Transverse colon (tissue), 4 donors: ENCODE data around the gene EIF5A. TPM values are rescaled to one million over a fixed set of nuclear protein-coding genes. Genes with fewer than 3 reads are reported as not detected.
A peak's percentile ranks its signal among the peaks of the same experiment; 100 is the strongest.
"Not testable (repeated sequence)": the region's sequence is repeated elsewhere in the genome, so short reads cannot be mapped to it uniquely, and the experiment has no call there.

ENCODE experiments used
- DNase-seq: peaks from one replicate; pipeline ENCODE4 v3.0.0-alpha.2; 2019
- H3K27ac ChIP-seq, 4 donors: fragments of 200-600 bp; sonication (generic); 2 replicates each; pipeline ENCODE4 v1.5.1; 2016 to 2018; ENCODE audit warnings: inconsistent platforms in 4 of 4
- H3K27me3 ChIP-seq: fragments of 200-600 bp; sonication (generic); 2 replicates; pipeline ENCODE4 v1.5.1; 2017; ENCODE audit warnings: inconsistent platforms
- H3K36me3 ChIP-seq, 4 donors: fragments of 200-600 bp; sonication (generic); 2 replicates each; pipeline ENCODE4 v1.5.1; 2017 to 2019; ENCODE audit warnings: inconsistent platforms in 4 of 4
- H3K4me1 ChIP-seq, 4 donors: fragments of 200-600 bp; sonication (generic); 2 replicates each; pipeline ENCODE4 v1.5.1; 2017 to 2020; ENCODE audit warnings: inconsistent platforms in 4 of 4
- H3K4me3 ChIP-seq, 4 donors: fragments of 200-600 bp; sonication (generic); 1 replicate in 1 of 4; 2 replicates in 3 of 4; pipeline versions ENCODE4 v1.5.1 to v1.6.1; 2017 to 2019; ENCODE audit warnings: inconsistent platforms in 4 of 4
- H3K9me3 ChIP-seq, 2 donors: fragments of 200-600 bp; sonication (generic); 2 replicates each; pipeline ENCODE4 v1.5.1; 2017 to 2019; ENCODE audit warnings: inconsistent platforms in 2 of 2
- EP300 ChIP-seq: sonication (generic); formaldehyde crosslinking; IDR thresholded peaks from one replicate; pipeline ENCODE4 v1.6.1; 2017; ENCODE audit warnings: antibody characterized with exemption, low read depth
- POLR2A ChIP-seq: fragments of 450-650 bp; IDR thresholded peaks from one replicate; pipeline ENCODE4 v1.6.1; 2016; ENCODE audit warnings: antibody characterized with exemption, mild to moderate bottlenecking, moderate library complexity
- POLR2AphosphoS5 ChIP-seq, 3 donors: sonication (generic); formaldehyde crosslinking; IDR thresholded peaks; one replicate each; pipeline ENCODE4 v1.6.1; 2016; ENCODE audit warnings: antibody characterized with exemption in 3 of 3
- WGBS, 2 donors: methylation state at CpG; one replicate each; pipeline ENCODE4 v1.1.5; 2018; ENCODE audit warnings: low coverage in 1 of 2; 5-methylcytosine and 5-hydroxymethylcytosine counted together
- in situ Hi-C, 4 donors: fragments of 200-750 bp; cut with MboI; loops; one replicate each; pipeline versions ENCODE4 v1.15.0 to v1.15.1; 2017; ENCODE audit warnings: low sequenced_read_pairs in 3 of 4, low pct_ligation_motif_present in 1 of 4, low pct_unique_long_range_greater_than_20kb in 1 of 4
- intact Hi-C: fragments of 100-400 bp; cut with DNase I; formaldehyde crosslinking; loops from one replicate; pipeline ENCODE4 v1.15.1; 2023; ENCODE audit warnings: low total_unique reads
- total RNA-seq, 4 donors: library from RNA; depleted of rRNA; stranded (reverse); fragments of >200 nt; gene quantifications; one replicate each; pipeline ENCODE4 v1.1.0, GENCODE V29; 2016
- TF ChIP-seq, protein P1 (sequence below), 5 experiments: fragments of 200-600 bp in 3 of 5; fragments of 450-650 bp in 2 of 5; sonication (generic) in 3 of 5; IDR thresholded peaks; 1 replicate in 2 of 5; 2 replicates in 3 of 5; pipeline ENCODE4 v1.5.1; 2016 to 2017; ENCODE audit warnings: antibody characterized with exemption in 5 of 5, inconsistent platforms in 3 of 5, mild to moderate bottlenecking in 2 of 5, moderate library complexity in 1 of 5

The EIF5A gene
- total RNA-seq, 4 donors from 2014 or later = 91.3 to 188 (median 149) TPM

DNA sequence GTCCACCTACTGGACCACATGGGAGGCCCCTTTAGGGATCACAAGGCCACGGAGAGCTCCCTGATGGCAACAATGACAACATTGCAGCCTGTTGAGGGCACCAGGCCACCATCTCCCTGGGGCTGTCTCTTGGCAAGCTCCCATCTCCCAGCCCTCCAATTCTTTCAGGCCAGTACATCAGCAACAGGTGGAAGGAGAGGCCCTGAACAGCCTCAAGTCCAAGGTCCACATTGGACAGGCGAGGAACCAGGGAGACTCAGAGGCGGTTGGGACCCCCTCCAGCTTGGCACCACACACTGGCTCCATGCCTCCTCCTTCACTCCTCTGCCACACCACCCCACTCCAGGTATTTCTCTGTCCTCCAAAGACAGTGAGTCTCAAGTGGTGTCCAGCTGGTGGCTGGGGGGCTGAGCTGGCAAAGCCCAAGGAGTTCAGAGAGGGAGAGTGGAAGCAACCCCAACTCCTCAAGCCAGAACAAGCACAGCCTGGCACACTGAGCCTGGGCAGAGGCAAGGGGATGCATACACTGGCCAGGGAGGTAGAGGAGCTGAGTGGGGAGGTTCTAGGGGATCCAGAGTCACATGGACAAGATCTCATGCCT, 27.6 kb downstream of the EIF5A start:
- H3K27ac ChIP-seq = no peak overlapping the region
- in situ Hi-C loops (loop anchor here in 1 of 4 donors (25.0 kb wide), 1 partner anchor 298 kb away; the partner anchor contains the start of genes SLC16A11 and SLC16A13), intact Hi-C loops (no loop called here)
- TF ChIP-seq, protein P1, sequence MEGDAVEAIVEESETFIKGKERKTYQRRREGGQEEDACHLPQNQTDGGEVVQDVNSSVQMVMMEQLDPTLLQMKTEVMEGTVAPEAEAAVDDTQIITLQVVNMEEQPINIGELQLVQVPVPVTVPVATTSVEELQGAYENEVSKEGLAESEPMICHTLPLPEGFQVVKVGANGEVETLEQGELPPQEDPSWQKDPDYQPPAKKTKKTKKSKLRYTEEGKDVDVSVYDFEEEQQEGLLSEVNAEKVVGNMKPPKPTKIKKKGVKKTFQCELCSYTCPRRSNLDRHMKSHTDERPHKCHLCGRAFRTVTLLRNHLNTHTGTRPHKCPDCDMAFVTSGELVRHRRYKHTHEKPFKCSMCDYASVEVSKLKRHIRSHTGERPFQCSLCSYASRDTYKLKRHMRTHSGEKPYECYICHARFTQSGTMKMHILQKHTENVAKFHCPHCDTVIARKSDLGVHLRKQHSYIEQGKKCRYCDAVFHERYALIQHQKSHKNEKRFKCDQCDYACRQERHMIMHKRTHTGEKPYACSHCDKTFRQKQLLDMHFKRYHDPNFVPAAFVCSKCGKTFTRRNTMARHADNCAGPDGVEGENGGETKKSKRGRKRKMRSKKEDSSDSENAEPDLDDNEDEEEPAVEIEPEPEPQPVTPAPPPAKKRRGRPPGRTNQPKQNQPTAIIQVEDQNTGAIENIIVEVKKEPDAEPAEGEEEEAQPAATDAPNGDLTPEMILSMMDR (IDR thresholded peaks at IDR 0.05) = no peak
- no peak for TF ChIP-seq POLR2A
- no peak for TF ChIP-seq POLR2AphosphoS5 (IDR thresholded peaks at IDR 0.05)
- TF ChIP-seq EP300 = no peak
- DNase-seq = no peak
- no peaks in the 10 kb centered on the region for H3K9me3 ChIP-seq
- peaks cover 4% of the 10 kb centered on the region for H3K27me3 ChIP-seq
- no peak overlapping the region for H3K4me3 ChIP-seq
- 63% methylated on average over 3 of the region's 3 CpGs; no CpG with 5 or more reads in 1 of the 2 donors for WGBS, 2 donors
- H3K36me3 ChIP-seq = no peaks in the 10 kb centered on the region
- peaks cover 4 to 8% (median 7%) of the 10 kb centered on the region in 4 donors for H3K4me1 ChIP-seq

DNA sequence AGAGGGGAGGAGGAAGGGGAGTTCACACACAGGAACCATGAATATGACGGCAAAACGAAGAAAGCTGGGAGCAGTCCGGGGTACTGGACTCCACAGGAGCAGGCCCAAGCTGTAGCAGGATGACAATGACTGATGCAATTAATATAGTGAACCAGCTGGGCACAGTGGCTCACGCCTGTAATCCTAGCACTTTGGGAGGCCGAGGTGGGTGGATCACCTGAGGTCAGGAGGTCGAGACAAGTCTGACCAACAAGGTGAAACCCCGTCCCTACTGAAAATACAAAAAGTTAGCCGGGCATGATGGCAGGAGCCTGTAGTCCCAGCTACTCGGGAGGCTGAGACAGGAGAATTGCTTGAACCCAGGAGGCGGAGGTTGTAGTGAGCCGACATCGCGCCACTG, 28.3 kb downstream of the EIF5A start:
- H3K36me3 ChIP-seq, H3K4me3 ChIP-seq, H3K4me1 ChIP-seq, DNase-seq, H3K27me3 ChIP-seq, intact Hi-C loops, H3K9me3 ChIP-seq: not testable (repeated sequence)
- H3K27ac ChIP-seq = peak overlapping the region in 3 of 4 donors; percentile 65 to 77 (median 69)
- 72 to 76% methylated on average over 5 to 13 of the region's 13 CpGs for WGBS, 2 donors
- in situ Hi-C loops = loop anchor here in 1 of 4 donors (25.0 kb wide), 1 partner anchor 298 kb away; the partner anchor contains the start of genes SLC16A11 and SLC16A13

DNA sequence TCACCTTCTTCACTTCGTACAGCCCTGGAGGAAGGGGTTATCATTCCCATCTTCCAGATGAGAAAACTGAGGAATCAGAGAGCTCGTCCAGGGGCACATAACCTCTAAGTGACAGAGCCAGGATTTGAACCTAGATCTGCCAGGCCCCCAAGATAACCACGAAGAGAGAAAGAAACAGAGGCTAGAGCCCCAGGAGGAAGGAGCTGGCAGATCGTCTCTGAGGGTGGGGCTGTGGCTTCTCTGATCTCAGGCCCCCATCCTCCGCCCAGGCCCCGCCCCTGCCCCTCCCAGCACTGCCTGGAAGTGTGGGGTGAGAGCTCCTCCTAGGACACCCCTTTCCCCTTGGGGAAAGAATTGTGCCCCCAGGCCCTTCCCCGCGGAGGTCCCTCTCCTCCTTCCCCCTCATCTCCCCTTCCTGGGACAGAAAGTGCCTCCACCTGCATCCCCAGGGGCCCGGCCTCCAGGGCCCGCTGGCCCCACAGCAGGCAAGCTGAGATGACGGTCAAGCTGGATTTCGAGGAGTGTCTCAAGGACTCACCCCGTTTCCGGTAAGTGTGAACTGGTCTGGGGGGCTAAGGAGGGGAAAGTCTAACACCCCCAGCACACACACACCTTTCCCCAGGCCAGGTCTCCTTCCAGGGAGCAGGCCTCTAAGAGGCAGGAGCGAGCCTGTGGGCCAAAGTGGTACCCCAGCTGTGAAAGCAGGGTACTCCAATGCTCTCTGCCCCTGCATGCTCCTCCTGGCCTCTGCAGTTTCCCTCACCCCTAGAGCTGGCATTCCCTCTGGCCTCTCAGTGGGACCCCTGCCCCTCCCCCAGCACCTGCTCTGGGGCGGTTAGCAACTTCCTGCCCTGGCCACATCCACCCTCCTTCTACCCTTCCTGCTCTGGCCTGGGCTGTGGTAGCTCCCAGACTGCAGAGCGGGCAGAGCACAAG, 29.1 kb downstream of the EIF5A start, which contains the start of gene ACAP1:
TSS of gene ACAP1 (plus strand) at position 290 of the 936 bp plus-strand sequence. CDS start at position 496, 206 bp downstream.
- TF ChIP-seq, protein P1 (IDR thresholded peaks at IDR 0.05) = no peak
- TF ChIP-seq POLR2A = no peak
- no peak for TF ChIP-seq EP300
- TF ChIP-seq POLR2AphosphoS5 (IDR thresholded peaks at IDR 0.05) = no peak
- Histone ChIP-seq H3K4me3 (peak within 1 kb of the TSS in 3 of 4 donors; percentile 13 to 38 (median 23)), H3K9me3 (no peaks in the 10 kb centered on the region), H3K4me1 (no peaks in the 10 kb centered on the region), H3K27ac (peak within 1 kb of the TSS; percentile 57 to 77 (median 67)), H3K36me3 (no peaks in the 10 kb centered on the region), H3K27me3 (peaks cover 12% of the 10 kb centered on the region)
- intact Hi-C loops = no loop called here
- WGBS, 2 donors = 34 to 81% methylated on average over 2 to 16 of the region's 17 CpGs
- in situ Hi-C loops = loop anchor here in 1 of 4 donors (25.0 kb wide), 1 partner anchor 299 kb away; the partner anchor contains the start of genes SLC16A11 and SLC16A13
- DNase-seq = peak; percentile 81

DNA sequence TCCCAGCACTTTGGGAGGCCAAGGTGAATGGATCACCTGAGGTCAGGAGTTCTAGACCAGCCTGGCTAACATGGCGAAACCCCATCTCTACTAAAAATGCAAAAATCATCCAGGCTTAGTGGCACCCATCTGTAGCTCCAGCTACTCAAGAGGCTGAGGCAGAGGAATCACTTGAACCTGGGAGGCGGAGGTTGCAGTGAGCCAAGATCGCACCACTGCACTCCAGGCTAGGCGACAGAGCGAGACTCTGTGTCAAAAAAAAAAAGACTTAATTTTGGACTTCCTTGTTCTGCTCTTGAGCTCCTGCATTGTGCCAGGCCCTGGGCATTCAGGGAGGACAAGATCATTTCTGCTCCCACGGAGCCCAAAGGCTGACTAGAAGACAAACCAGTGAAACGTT, 30.2 kb downstream of the EIF5A start:
- H3K27me3 ChIP-seq = peaks cover 17% of the 10 kb centered on the region
- intact Hi-C loops = not testable (repeated sequence)

More for the DNA sequence above, 30.2 kb downstream of the EIF5A start:
- Histone ChIP-seq H3K27ac (peak overlapping the region in 2 of 4 donors; percentile 57 to 77), H3K4me3 (peak overlapping the region in 1 of 4 donors; percentile 38)
- H3K9me3 ChIP-seq, H3K4me1 ChIP-seq, DNase-seq, H3K36me3 ChIP-seq: not testable (repeated sequence)
- 58 to 60% methylated on average over 3 to 7 of the region's 7 CpGs for WGBS, 2 donors
- in situ Hi-C loops = loop anchor here in 1 of 4 donors (25.0 kb wide), 1 partner anchor 300 kb away; the partner anchor contains the start of genes SLC16A11 and SLC16A13
